Gastrocnemius medialis (tissue), 4 donors: Measurements from ENCODE around the gene CUX1.

Experiments used
- CTCF ChIP-seq, 5 experiments: fragments of 450-650 bp in 3 of 5; fragments of 200-600 bp in 2 of 5; sonication (generic) in 2 of 5; IDR thresholded peaks in 4 of 5; conservative IDR thresholded peaks in 1 of 5; 1 replicate in 4 of 5; 2 replicates in 1 of 5; pipeline ENCODE4 v1.5.1; 2016 to 2019; ENCODE audit warnings: antibody characterized with exemption in 5 of 5, mild to moderate bottlenecking in 3 of 5, moderate library complexity in 3 of 5
- POLR2A ChIP-seq, 2 donors: fragments of 450-650 bp; IDR thresholded peaks; one replicate each; pipeline ENCODE4 v1.6.1; 2017; ENCODE audit warnings: antibody characterized with exemption in 2 of 2, mild to moderate bottlenecking in 2 of 2, moderate library complexity in 2 of 2

GRCh38 chr7:101912716-101913110 lies 95.3 kb downstream of the CUX1 start:
- no peak for TF ChIP-seq CTCF (IDR thresholded peaks at IDR 0.05 in 4 of 5, conservative IDR thresholded peaks at IDR 0.05 in 1 of 5)
- no peak for TF ChIP-seq POLR2A (IDR thresholded peaks at IDR 0.05)
